HepG2 (cell line): Measurements from ENCODE around the gene OLFM3. TPM values are rescaled to one million over a fixed set of nuclear protein-coding genes. Genes with fewer than 3 reads are reported as not detected.

Source experiments
- ATAC-seq: fragments of 200-7000 bp; cut with Tn5 transposase; 3 replicates; pipeline ENCODE4 v1.9.1; 2020; ENCODE audit warnings: mild to moderate bottlenecking, moderate library complexity
- BruUV-seq: library from RNA; stranded (reverse); fragments of 400-500 nt; replicated peaks from 2 replicates; lab custom pipeline; 2021; lab: Mats Ljungman, UMichigan
- CTCF ChIA-PET: fragments of 300-600 bp; formaldehyde crosslinking; extraction: SDS; loops from one replicate; lab custom pipeline; 2021; ENCODE audit warnings: low total read pairs, inconsistent platforms, low intra/inter-chr PET ratio; lab: Yijun Ruan, JAX
- POLR2A ChIA-PET: fragments of 350-600 bp; sonication (Branson Sonifier 250); formaldehyde crosslinking; loops from one replicate; lab custom pipeline; 2020; ENCODE audit warnings: antibody characterized with exemption, inconsistent platforms; lab: Yijun Ruan, JAX
- DNase-seq: peaks from one replicate; pipeline ENCODE4 v3.0.0-alpha.2; 2015; ENCODE audit warnings: low spot score
- FAIRE-seq: peaks from 3 replicates; lab custom pipeline; 2011; peaks lifted over from hg19 to GRCh38; lab: Jason Lieb, UNC
- H2AFZ ChIP-seq: one replicate; pipeline ENCODE4 v1.6.1; 2011; ENCODE audit warnings: low read length, inconsistent platforms
- H3K27ac ChIP-seq: fragments of 300-600 bp; 3 replicates; pipeline ENCODE4 v1.8.0; 2011; ENCODE audit warnings: mixed run types, mild to moderate bottlenecking, mixed read lengths, low read length, inconsistent platforms; ENCODE audit not compliant: insufficient read depth; ENCODE audit errors: extremely low read length
- H3K27me3 ChIP-seq, 2 experiments: fragments of 200-600 bp in 1 of 2; 2 replicates in 1 of 2; 3 replicates in 1 of 2; pipeline versions ENCODE4 v1.6.0 to v1.8.0; 2011; ENCODE audit warnings: low read length in 2 of 2, mild to moderate bottlenecking in 2 of 2, moderate library complexity in 2 of 2, inconsistent platforms in 1 of 2; ENCODE audit not compliant: insufficient read depth in 2 of 2, control insufficient read depth in 1 of 2
- H3K36me3 ChIP-seq, 2 experiments: fragments of 200-600 bp in 1 of 2; replicated peaks in 1 of 2; 2 replicates in 1 of 2; 3 replicates in 1 of 2; pipeline versions ENCODE4 v1.5.1 to v1.8.0; 2011; ENCODE audit warnings: low read length in 2 of 2, inconsistent platforms in 1 of 2; ENCODE audit not compliant: insufficient read depth in 2 of 2, control insufficient read depth in 1 of 2
- H3K4me1 ChIP-seq: 2 replicates; pipeline ENCODE4 v1.5.1; 2012; ENCODE audit warnings: low read length, inconsistent platforms; ENCODE audit not compliant: insufficient read depth
- H3K4me2 ChIP-seq: 2 replicates; pipeline ENCODE4 v1.6.0; 2011; ENCODE audit warnings: low read depth, low read length, inconsistent platforms
- H3K4me3 ChIP-seq, 3 experiments: fragments of 200-600 bp in 1 of 3; sonication (generic), shearing (Covaris generic) in 1 of 3; replicated peaks in 1 of 3; 2 replicates each; pipeline ENCODE4 v1.5.1; 2011 to 2016; ENCODE audit warnings: low read length in 3 of 3, inconsistent platforms in 2 of 3, low read depth in 2 of 3, mild to moderate bottlenecking in 2 of 3, control low read depth in 1 of 3, mixed read lengths in 1 of 3; ENCODE audit not compliant: insufficient read depth in 1 of 3
- H3K79me2 ChIP-seq: one replicate; pipeline ENCODE4 v1.6.1; 2011; ENCODE audit warnings: low read length, inconsistent platforms; ENCODE audit not compliant: insufficient read depth
- H3K9ac ChIP-seq: 2 replicates; pipeline ENCODE4 v1.6.0; 2011; ENCODE audit warnings: mild to moderate bottlenecking, low read depth, low read length, inconsistent platforms; ENCODE audit not compliant: insufficient read depth
- H3K9me3 ChIP-seq: 2 replicates; pipeline ENCODE4 v1.5.1; 2012; ENCODE audit warnings: mild to moderate bottlenecking, low read length
- H4K20me1 ChIP-seq: 2 replicates; pipeline ENCODE4 v1.6.0; 2011; ENCODE audit warnings: inconsistent platforms, mild to moderate bottlenecking, low read length, moderate library complexity; ENCODE audit not compliant: insufficient read depth
- BHLHE40 ChIP-seq: IDR thresholded peaks from 2 replicates; pipeline ENCODE4 v1.6.1; 2011; ENCODE audit warnings: low read length, improper control_type of control experiment
- RORA ChIP-seq: sonication (generic); formaldehyde crosslinking; IDR thresholded peaks from 2 replicates; pipeline ENCODE4 v1.5.0; 2020; ENCODE audit warnings: mild to moderate bottlenecking, missing genetic modification reagents, moderate library complexity
- ZNF256 ChIP-seq: sonication (generic); formaldehyde crosslinking; conservative IDR thresholded peaks from 2 replicates; pipeline ENCODE4 v1.4.0; 2020; ENCODE audit warnings: missing genetic modification reagents
- ZNF547 ChIP-seq: sonication (generic); formaldehyde crosslinking; IDR thresholded peaks from 2 replicates; pipeline ENCODE4 v1.5.1; 2020; ENCODE audit warnings: mild to moderate bottlenecking, missing genetic modification reagents
- WGBS: methylation state at CpG from one replicate; pipeline ENCODE4 v1.1.6; 2017; ENCODE audit warnings: low lambda C conversion rate; 5-methylcytosine and 5-hydroxymethylcytosine counted together
- in situ Hi-C: cut with HindIII; loops from 2 replicates; pipeline ENCODE4 v1.10.0; 2017; ENCODE audit warnings: low pct_unique_long_range_greater_than_20kb; ENCODE audit not compliant: extremely low pct_ligation_motif_present
- intact Hi-C: fragments of 100-400 bp; cut with micrococcal nuclease; formaldehyde crosslinking; loops from one replicate; pipeline ENCODE4 v1.10.0; 2022; ENCODE audit not compliant: unreplicated experiment
- polyA plus RNA-seq, 8 experiments: library from polyadenylated mRNA; depleted of rRNA in 3 of 8; stranded (reverse) in 7 of 8; unstranded in 1 of 8; fragments of >200 nt; fragmentation: Illumina TruSeq in 4 of 8; extraction: Trizol in 4 of 8; gene quantifications; 2 replicates each; pipeline versions ENCODE4 v1.2.1 to v1.2.3, GENCODE V29; 2011 to 2016; ENCODE audit warnings: low read depth in 4 of 8, missing spikeins in 1 of 8, mixed read lengths in 1 of 8; ENCODE audit not compliant: insufficient read depth in 1 of 8
- total RNA-seq, 5 experiments: library from RNA; depleted of rRNA; stranded (reverse); fragments of >200 nt; fragmentation: Illumina TruSeq; extraction: Trizol; gene quantifications; 2 replicates each; pipeline ENCODE4 v1.2.3, GENCODE V29; 2016; ENCODE audit warnings: low read depth in 1 of 5
- TF ChIP-seq, protein P1 (sequence below): sonication (generic); formaldehyde crosslinking; IDR thresholded peaks from 2 replicates; pipeline ENCODE4 v1.4.0; 2020; ENCODE audit warnings: missing genetic modification reagents, borderline replicate concordance

The OLFM3 gene
- total and polyA plus RNA-seq, 2 of the 13 experiments (the other 11 are each of a cell fraction or from before 2014, with no cell fraction given), result not detected

DNA sequence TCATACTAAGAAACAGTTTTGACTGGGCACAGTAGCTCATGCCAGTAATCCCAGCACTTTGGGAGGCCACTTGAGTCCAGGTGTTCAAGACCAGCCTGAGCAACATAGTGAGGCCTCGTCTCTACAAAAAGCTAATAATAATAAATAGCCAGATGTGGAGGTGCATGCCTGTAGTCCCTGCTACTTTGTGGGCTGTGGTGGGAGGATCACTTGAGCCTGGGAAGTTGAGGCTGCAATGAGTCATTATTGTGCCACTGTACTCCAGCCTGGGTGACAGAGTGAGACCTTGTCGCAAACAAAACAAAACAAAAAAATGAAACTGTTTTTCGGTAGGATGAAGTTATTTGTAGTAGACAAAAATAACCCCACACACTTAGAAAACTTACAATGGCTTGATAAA lies 19.0 kb upstream of the OLFM3 start:
- no peak overlapping the region for H2AFZ ChIP-seq
- no peak overlapping the region for H3K4me3 ChIP-seq
- intact Hi-C loops (no loop called here), in situ Hi-C loops (no loop called here)
- no peaks in the 10 kb centered on the region for H3K27me3 ChIP-seq
- no peak overlapping the region for H3K27ac ChIP-seq
- ATAC-seq (no peak), FAIRE-seq (no peak), DNase-seq (no peak)
- 44% methylated on average over 3 of the region's 3 CpGs for whole genome bisulfite sequencing
- peaks cover 43% of the 10 kb centered on the region for H3K9me3 ChIP-seq
- no peaks in the 10 kb centered on the region for H4K20me1 ChIP-seq
- no peak overlapping the region for H3K9ac ChIP-seq
- no peak overlapping the region for H3K4me2 ChIP-seq
- no peak for TF ChIP-seq ZNF547 (CRISPR knock-in tag)
- TF ChIP-seq, protein P1, sequence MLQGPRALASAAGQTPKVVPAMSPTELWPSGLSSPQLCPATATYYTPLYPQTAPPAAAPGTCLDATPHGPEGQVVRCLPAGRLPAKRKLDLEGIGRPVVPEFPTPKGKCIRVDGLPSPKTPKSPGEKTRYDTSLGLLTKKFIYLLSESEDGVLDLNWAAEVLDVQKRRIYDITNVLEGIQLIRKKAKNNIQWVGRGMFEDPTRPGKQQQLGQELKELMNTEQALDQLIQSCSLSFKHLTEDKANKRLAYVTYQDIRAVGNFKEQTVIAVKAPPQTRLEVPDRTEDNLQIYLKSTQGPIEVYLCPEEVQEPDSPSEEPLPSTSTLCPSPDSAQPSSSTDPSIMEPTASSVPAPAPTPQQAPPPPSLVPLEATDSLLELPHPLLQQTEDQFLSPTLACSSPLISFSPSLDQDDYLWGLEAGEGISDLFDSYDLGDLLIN (CRISPR knock-in tag), result no peak
- TF ChIP-seq RORA (CRISPR knock-in tag), result no peak
- no TSS peak for BruUV-seq
- ChIA-PET POLR2A (no interaction called here), CTCF (no interaction called here)
- no peaks in the 10 kb centered on the region for H3K79me2 ChIP-seq
- no peaks in the 10 kb centered on the region for H3K4me1 ChIP-seq
- no peaks in the 10 kb centered on the region for H3K36me3 ChIP-seq

DNA sequence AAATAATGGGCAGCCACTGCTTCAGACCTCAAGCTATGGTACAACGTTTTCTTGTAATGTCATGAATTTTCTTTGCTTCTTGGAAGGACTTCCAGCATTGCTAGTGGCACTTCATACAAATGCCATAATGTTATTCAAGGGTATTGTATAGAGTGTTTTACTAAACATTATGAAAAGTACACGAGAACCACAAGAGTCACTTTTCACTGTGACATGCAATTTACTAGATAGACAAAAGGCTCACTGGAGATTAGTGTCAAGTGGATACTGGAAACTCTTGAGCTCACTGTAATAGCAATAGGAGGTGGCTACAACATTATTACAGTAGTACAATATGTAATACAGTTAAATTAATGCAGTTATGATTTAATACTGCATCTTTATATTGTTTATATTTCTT lies 5.3 kb upstream of the OLFM3 start:
- Histone ChIP-seq H3K4me3 (no peak overlapping the region), H3K79me2 (no peaks in the 10 kb centered on the region), H3K27me3 (no peaks in the 10 kb centered on the region), H3K4me1 (no peaks in the 10 kb centered on the region), H4K20me1 (no peaks in the 10 kb centered on the region), H3K27ac (no peak overlapping the region), H3K36me3 (no peaks in the 10 kb centered on the region), H2AFZ (no peak overlapping the region), H3K4me2 (no peak overlapping the region), H3K9ac (no peak overlapping the region), H3K9me3 (peaks cover 16% of the 10 kb centered on the region)
- ChIA-PET POLR2A (no interaction called here), CTCF (no interaction called here)
- TF ChIP-seq BHLHE40, result no peak
- no peak for TF ChIP-seq ZNF256 (CRISPR knock-in tag)
- FAIRE-seq (no peak), DNase-seq (no peak), ATAC-seq (no peak)
- in situ Hi-C loops, result no loop called here
- WGBS, result 0% methylated on average over 2 of the region's 2 CpGs
- intact Hi-C loops, result no loop called here
- BruUV-seq, result no TSS peak
